Activated T-cell treated with anti-CD3 and anti-CD28 coated beads, Interleukin-2, amount 50 U/mL, for 72 hours (primary cell): ENCODE data around the gene HEPHL1. TPM values are rescaled to one million over a fixed set of nuclear protein-coding genes. Genes with fewer than 3 reads are reported as not detected.

Experiments
- ATAC-seq, 2 donors: fragments of 150-1000 bp; cut with Tn5 transposase; replicated peaks in 1 of 2; 2 replicates each; pipeline ENCODE4 v1.10.0; 2021; ENCODE audit warnings: moderate library complexity in 2 of 2, mild to moderate bottlenecking in 1 of 2
- DNase-seq, 2 donors: peaks; one replicate each; pipeline ENCODE4 v3.0.0; 2021 to 2022; ENCODE audit warnings: mixed read lengths in 1 of 2
- H3K27ac Mint-ChIP-seq: one replicate; pipeline ENCODE4 v1.8.0; 2022; ENCODE audit warnings: mild to moderate bottlenecking, moderate library complexity, mixed read lengths
- H3K27me3 Mint-ChIP-seq: one replicate; pipeline ENCODE4 v1.8.0; 2022; ENCODE audit warnings: low read depth, mixed read lengths
- H3K36me3 Mint-ChIP-seq, 2 donors: one replicate each; pipeline ENCODE4 v1.8.0; 2022; ENCODE audit warnings: mixed read lengths in 2 of 2, mild to moderate bottlenecking in 1 of 2; ENCODE audit not compliant: insufficient read depth in 2 of 2
- H3K4me1 Mint-ChIP-seq: one replicate; pipeline ENCODE4 v1.8.0; 2022; ENCODE audit warnings: low read depth, mixed read lengths
- H3K4me3 Mint-ChIP-seq, 2 donors: one replicate each; pipeline ENCODE4 v1.8.0; 2022; ENCODE audit warnings: mild to moderate bottlenecking in 2 of 2, mixed read lengths in 2 of 2, moderate library complexity in 2 of 2
- H3K9me3 Mint-ChIP-seq, 2 donors: one replicate each; pipeline ENCODE4 v1.8.0; 2022; ENCODE audit warnings: mixed read lengths in 2 of 2
- total RNA-seq, 2 donors: library from RNA; stranded (reverse); gene quantifications; one replicate each; pipeline ENCODE4 v1.2.3, GENCODE V29; 2022

HEPHL1 gene
- total RNA-seq, 2 donors from 2014 or later: not detected

DNA sequence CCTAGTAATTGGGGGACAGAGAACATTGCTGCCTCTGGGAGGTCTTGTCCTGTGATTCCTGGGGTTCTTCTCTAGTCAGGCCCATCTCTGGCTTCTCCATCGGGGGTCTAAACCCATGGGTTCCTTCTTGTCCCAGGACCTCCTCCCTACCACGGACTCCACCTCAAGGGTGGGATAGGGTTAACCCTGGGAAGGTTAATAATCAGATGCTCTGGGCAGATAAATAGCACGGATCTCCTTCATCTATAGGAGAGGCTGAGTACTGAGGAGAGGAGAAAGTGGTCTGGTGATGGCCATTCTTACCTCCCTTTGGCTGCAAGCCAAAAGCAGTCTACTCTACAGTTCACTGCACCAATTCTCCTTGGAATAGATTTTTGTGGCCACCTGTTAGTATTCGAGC lies 10.5 kb downstream of the HEPHL1 start:
- Mint-ChIP-seq H3K27me3 (peaks cover 6% of the 10 kb centered on the region), H3K36me3 (peaks cover 1 to 5% of the 10 kb centered on the region in 2 donors), H3K27ac (no peak overlapping the region)

DNA sequence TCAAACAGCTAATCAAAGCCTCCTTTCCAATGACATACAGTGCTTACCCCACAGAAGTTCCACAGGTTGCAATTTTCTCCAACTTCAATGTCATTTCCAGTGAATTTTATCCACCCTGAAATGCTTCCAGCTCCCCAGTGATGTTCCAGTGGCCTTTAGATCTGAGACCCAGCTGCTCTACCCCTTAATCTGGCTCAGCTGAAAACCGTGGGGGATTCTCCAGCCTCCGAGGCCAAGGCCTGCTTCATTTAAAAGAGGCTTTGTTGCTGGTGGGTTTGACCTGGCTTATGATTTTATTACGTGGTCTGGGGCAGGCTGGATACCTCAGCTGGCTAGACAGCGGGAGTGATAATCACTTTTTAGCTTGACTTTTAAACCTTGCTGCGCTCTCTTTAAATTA lies 10.9 kb downstream of the HEPHL1 start:
- Mint-ChIP-seq H3K27ac (no peak overlapping the region), H3K4me1 (no peaks in the 10 kb centered on the region), H3K4me3 (no peak overlapping the region), H3K9me3 (peaks cover 3 to 4% of the 10 kb centered on the region in 2 donors), H3K27me3 (peaks cover 5% of the 10 kb centered on the region), H3K36me3 (peaks cover 1 to 6% of the 10 kb centered on the region in 2 donors)
- DNase-seq (no peak), ATAC-seq (no peak)

More for the DNA sequence above, 10.5 kb downstream of the HEPHL1 start:
- Mint-ChIP-seq H3K4me1 (no peaks in the 10 kb centered on the region), H3K9me3 (peaks cover 4 to 5% of the 10 kb centered on the region in 2 donors), H3K4me3 (no peak overlapping the region)
- no peak for DNase-seq
- ATAC-seq: no peak

GRCh38 chr11:94032725-94033124 lies 11.6 kb downstream of the HEPHL1 start:
- DNase-seq (no peak), ATAC-seq (no peak)
- Mint-ChIP-seq H3K36me3 (peaks cover 1 to 6% of the 10 kb centered on the region in 2 donors), H3K27ac (no peak overlapping the region), H3K27me3 (no peaks in the 10 kb centered on the region), H3K9me3 (peaks cover 2% of the 10 kb centered on the region in 2 donors), H3K4me1 (no peaks in the 10 kb centered on the region), H3K4me3 (no peak overlapping the region)

- Mint-ChIP-seq H3K36me3 (peaks cover 0 to 6% of the 10 kb centered on the region in 2 donors), H3K27ac (no peak overlapping the region), H3K9me3 (peaks cover 2% of the 10 kb centered on the region in 2 donors), H3K27me3 (no peaks in the 10 kb centered on the region), H3K4me3 (no peak overlapping the region), H3K4me1 (no peaks in the 10 kb centered on the region)
- no peak for DNase-seq
- ATAC-seq: no peak
Observed at GRCh38 chr11:94034207-94034606, 13.1 kb downstream of the HEPHL1 start.

DNA sequence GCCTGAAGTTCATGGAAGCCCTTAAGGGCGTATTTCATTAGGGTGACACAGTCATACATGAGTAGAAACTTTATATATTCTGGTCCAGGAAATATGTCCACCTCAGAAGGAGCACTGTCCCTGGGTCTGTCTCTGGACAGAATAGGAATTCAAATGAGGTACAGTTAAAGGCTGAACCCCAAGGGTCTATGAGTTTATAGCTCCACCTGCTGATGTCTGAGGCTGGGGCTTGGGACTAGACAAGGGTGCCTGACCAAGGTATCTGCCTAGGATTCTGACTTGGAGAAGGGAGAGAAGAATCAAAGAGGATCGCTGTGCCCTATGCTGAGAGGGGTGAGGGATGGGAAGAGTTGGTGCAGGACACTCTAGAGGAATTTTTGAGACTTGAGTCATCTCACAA lies 14.9 kb downstream of the HEPHL1 start:
- Mint-ChIP-seq H3K9me3 (peaks cover 2% of the 10 kb centered on the region in 2 donors), H3K4me1 (no peaks in the 10 kb centered on the region)

DNA sequence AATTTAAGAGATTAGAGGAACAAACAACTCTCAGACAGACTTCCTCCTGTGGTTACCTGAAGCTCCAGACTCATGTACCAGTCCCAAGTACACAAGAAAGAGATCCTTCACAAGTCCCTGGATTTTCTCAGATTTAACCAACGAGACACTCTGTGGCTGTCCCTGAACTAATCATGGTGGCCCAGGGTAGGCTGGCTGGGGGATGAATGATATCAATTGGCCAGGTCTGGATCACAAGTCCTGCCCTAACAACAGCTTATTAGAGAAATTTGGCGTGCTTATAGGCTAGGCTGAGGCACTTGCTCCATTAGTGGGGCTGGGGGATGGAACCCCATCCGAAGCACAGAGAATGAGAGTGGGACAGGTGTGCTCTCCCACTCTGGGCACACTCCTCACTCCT lies 22.1 kb downstream of the HEPHL1 start:
- Mint-ChIP-seq H3K4me1 (no peaks in the 10 kb centered on the region), H3K27ac (no peak overlapping the region), H3K4me3 (no peak overlapping the region), H3K36me3 (no peaks in the 10 kb centered on the region), H3K9me3 (no peaks in the 10 kb centered on the region), H3K27me3 (no peaks in the 10 kb centered on the region)
- no peak for ATAC-seq
- DNase-seq: no peak

More for the DNA sequence above, 14.9 kb downstream of the HEPHL1 start:
- Mint-ChIP-seq H3K4me3 (no peak overlapping the region), H3K27ac (no peak overlapping the region), H3K27me3 (no peaks in the 10 kb centered on the region), H3K36me3 (peaks cover 0 to 6% of the 10 kb centered on the region in 2 donors)
- ATAC-seq (no peak), DNase-seq (no peak)

- Mint-ChIP-seq H3K4me1 (no peaks in the 10 kb centered on the region), H3K36me3 (no peaks in the 10 kb centered on the region), H3K27me3 (peaks cover 6% of the 10 kb centered on the region), H3K27ac (no peak overlapping the region), H3K4me3 (no peak overlapping the region), H3K9me3 (no peaks in the 10 kb centered on the region)
- ATAC-seq (no peak), DNase-seq (no peak)
Observed at GRCh38 chr11:94046796-94047195, 25.6 kb downstream of the HEPHL1 start.

DNA sequence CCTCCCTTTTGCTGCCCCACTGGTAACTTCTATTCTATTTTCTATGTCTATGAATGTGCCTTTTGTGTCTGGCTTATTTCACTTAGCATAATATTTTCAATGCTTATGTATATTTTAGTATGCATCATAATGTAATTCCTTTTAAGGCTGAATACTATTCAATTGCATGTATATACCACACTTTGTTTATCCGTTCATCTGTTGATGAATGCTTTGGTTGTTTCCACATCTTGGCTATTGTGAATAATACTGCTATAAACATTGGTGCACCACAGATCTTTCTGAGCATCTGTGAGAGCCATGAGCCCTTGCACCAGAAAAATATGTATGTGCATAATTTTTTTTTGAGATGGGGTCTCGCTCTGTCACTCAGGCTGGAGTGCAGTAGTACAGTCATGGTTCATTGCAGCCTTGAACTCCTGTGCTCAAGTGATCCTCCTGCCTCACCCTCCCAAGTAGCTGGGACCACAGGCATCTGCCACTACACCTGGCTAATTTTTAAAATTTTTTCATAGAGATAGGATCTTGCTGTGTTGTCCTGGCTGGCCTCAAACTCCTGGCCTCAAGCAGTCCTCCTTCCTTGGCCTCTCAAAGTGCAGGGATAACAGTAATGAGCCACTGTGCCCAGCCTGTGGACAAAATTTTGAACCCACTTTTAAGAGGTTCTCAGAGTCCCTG lies 27.0 kb downstream of the HEPHL1 start:
- no peak for DNase-seq
- Mint-ChIP-seq H3K27ac (no peak overlapping the region), H3K27me3 (peaks cover 12% of the 10 kb centered on the region), H3K9me3 (no peaks in the 10 kb centered on the region), H3K4me1 (no peaks in the 10 kb centered on the region), H3K4me3 (no peak overlapping the region), H3K36me3 (no peaks in the 10 kb centered on the region)
- no peak for ATAC-seq

- no peak overlapping the region for H3K27ac Mint-ChIP-seq
- no peak overlapping the region for H3K4me3 Mint-ChIP-seq
- ATAC-seq (no peak), DNase-seq (no peak)
- H3K4me1 Mint-ChIP-seq: no peaks in the 10 kb centered on the region
- no peaks in the 10 kb centered on the region for H3K36me3 Mint-ChIP-seq
- peaks cover 18% of the 10 kb centered on the region for H3K27me3 Mint-ChIP-seq
- no peaks in the 10 kb centered on the region for H3K9me3 Mint-ChIP-seq
Observed at GRCh38 chr11:94049351-94049750, 28.2 kb downstream of the HEPHL1 start.

DNA sequence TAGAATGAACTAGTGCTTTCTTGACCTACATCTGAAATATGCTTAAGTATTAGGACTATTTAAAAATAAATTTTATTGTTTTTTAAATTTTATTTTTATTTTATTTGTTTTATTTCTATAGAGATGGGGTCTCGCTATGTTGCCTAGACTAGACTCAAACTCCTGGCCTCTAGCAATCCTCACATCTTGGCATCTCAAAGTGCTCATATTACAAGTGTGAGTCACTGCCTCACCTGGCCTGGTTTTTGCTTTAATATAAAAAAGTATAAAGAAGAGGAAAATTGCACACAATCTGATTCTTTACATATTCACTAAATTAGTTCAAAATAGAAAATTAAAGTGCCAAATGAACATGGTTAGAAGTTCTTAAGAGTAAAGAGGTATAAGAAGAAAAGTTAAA lies 37.5 kb downstream of the HEPHL1 start:
- Mint-ChIP-seq H3K4me1 (no peaks in the 10 kb centered on the region), H3K27ac (no peak overlapping the region), H3K9me3 (peaks cover 2 to 3% of the 10 kb centered on the region in 2 donors), H3K27me3 (peaks cover 23% of the 10 kb centered on the region), H3K4me3 (no peak overlapping the region), H3K36me3 (no peaks in the 10 kb centered on the region)
- no peak for DNase-seq
- ATAC-seq: no peak

GRCh38 chr11:94059065-94059464 lies 37.9 kb downstream of the HEPHL1 start:
- no peak overlapping the region for H3K27ac Mint-ChIP-seq
- H3K27me3 Mint-ChIP-seq: peaks cover 19% of the 10 kb centered on the region
- no peak overlapping the region for H3K4me3 Mint-ChIP-seq
- peaks cover 2 to 3% of the 10 kb centered on the region in 2 donors for H3K9me3 Mint-ChIP-seq
- no peaks in the 10 kb centered on the region for H3K4me1 Mint-ChIP-seq
- no peaks in the 10 kb centered on the region for H3K36me3 Mint-ChIP-seq
- ATAC-seq (no peak), DNase-seq (no peak)

GRCh38 chr11:94060401-94060800 lies 39.2 kb downstream of the HEPHL1 start:
- H3K27ac Mint-ChIP-seq: no peak overlapping the region
- peaks cover 18% of the 10 kb centered on the region for H3K27me3 Mint-ChIP-seq
- no peaks in the 10 kb centered on the region for H3K36me3 Mint-ChIP-seq
- DNase-seq: no peak
- H3K9me3 Mint-ChIP-seq: peaks cover 1 to 2% of the 10 kb centered on the region in 2 donors
- H3K4me3 Mint-ChIP-seq: no peak overlapping the region
- no peak for ATAC-seq
- H3K4me1 Mint-ChIP-seq: no peaks in the 10 kb centered on the region

DNA sequence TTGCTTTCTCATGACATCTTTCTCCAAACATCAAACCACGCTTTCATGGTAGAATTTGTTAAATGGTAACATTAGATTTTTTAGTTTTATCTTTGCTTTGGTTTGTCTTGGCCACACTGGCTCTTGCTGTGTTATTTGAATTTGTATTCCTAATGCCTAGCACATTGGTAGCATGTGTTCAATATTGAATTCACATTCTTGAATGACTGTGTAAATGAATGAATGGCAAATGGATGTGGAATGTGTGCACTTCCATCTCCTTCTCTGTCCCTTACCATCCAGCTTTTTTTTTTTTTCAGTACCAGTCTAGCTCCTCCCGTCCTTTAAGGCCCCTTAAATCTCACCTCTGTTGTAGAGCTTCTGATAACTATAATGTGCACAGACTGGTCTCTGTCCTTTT lies 41.2 kb downstream of the HEPHL1 start:
- Mint-ChIP-seq H3K36me3 (no peaks in the 10 kb centered on the region), H3K4me3 (no peak overlapping the region), H3K4me1 (no peaks in the 10 kb centered on the region), H3K9me3 (no peaks in the 10 kb centered on the region), H3K27me3 (peaks cover 18% of the 10 kb centered on the region), H3K27ac (no peak overlapping the region)
- DNase-seq (no peak), ATAC-seq (no peak)

DNA sequence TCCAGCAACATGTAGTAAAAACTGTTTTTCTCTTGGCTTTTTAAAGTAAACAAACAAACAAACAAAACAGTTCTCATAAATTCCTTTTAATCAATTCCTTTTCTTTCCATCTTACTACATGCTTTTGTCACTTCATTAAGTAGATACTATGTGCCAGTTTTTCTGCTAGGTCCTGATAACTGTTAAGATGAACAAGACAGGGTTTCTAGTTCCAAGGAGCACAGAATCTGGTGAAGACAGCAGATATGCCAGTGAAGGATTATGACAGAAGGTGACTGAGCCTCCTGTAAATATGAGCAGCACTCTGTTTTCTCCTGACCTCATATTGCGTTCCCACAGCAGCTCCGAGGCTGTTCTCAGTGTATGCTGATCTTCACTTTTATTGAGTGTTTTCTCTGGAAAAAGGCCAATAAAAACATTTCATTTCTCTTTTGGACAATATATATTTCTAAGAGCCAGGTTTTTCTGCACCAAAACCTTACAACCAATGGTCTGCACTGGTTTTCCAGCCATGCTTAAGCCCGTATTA lies 45.8 kb downstream of the HEPHL1 start:
- DNase-seq: no peak
- no peaks in the 10 kb centered on the region for H3K9me3 Mint-ChIP-seq
- H3K27ac Mint-ChIP-seq: no peak overlapping the region
- no peaks in the 10 kb centered on the region for H3K36me3 Mint-ChIP-seq
- H3K27me3 Mint-ChIP-seq: peaks cover 9% of the 10 kb centered on the region
- no peaks in the 10 kb centered on the region for H3K4me1 Mint-ChIP-seq
- no peak for ATAC-seq
- H3K4me3 Mint-ChIP-seq: no peak overlapping the region
